Uterus (tissue), 4 donors: Measurements from ENCODE around the gene ACACB. TPM values are rescaled to one million over a fixed set of nuclear protein-coding genes. Genes with fewer than 3 reads are reported as not detected.
A peak's percentile ranks its signal among the peaks of the same experiment; 100 is the strongest.

ENCODE experiments used
- DNase-seq, 2 donors: peaks; one replicate each; pipeline ENCODE4 v3.0.0-alpha.2; 2019 to 2020
- H3K27ac ChIP-seq, 2 donors: fragments of 200-600 bp; sonication (generic); 1 replicate in 1 of 2; 2 replicates in 1 of 2; pipeline ENCODE4 v1.5.1; 2016 to 2018
- H3K27me3 ChIP-seq, 2 donors: fragments of 200-600 bp; sonication (generic); one replicate each; pipeline ENCODE4 v1.5.1; 2018 to 2019; ENCODE audit warnings: control low read depth in 1 of 2
- H3K36me3 ChIP-seq, 2 donors: fragments of 200-600 bp; sonication (generic); one replicate each; pipeline ENCODE4 v1.5.1; 2019; ENCODE audit warnings: control low read depth in 1 of 2
- H3K4me1 ChIP-seq, 2 donors: fragments of 200-600 bp; sonication (generic); one replicate each; pipeline ENCODE4 v1.5.1; 2018 to 2019; ENCODE audit warnings: control low read depth in 1 of 2
- H3K4me3 ChIP-seq, 2 donors: fragments of 200-600 bp; sonication (generic); 1 replicate in 1 of 2; 2 replicates in 1 of 2; pipeline ENCODE4 v1.5.1; 2018 to 2019; ENCODE audit warnings: mild to moderate bottlenecking in 1 of 2
- H3K9me3 ChIP-seq, 2 donors: fragments of 200-600 bp; sonication (generic); one replicate each; pipeline ENCODE4 v1.5.1; 2019; ENCODE audit warnings: control low read depth in 1 of 2
- POLR2A ChIP-seq, 2 donors: fragments of 450-650 bp; IDR thresholded peaks; one replicate each; pipeline ENCODE4 v1.6.1; 2016; ENCODE audit warnings: antibody characterized with exemption in 2 of 2, mild to moderate bottlenecking in 1 of 2, moderate library complexity in 1 of 2
- intact Hi-C: fragments of 100-400 bp; cut with DNase I; formaldehyde crosslinking; loops from one replicate; pipeline ENCODE4 v1.15.1; 2023; ENCODE audit warnings: low total_unique reads
- total RNA-seq, 4 donors: library from RNA; depleted of rRNA in 3 of 4; stranded (reverse); fragments of >200 nt in 3 of 4; gene quantifications; one replicate each; pipeline versions ENCODE4 v1.1.0 to v1.2.4, GENCODE V29; 2014 to 2023
- TF ChIP-seq, protein P1 (sequence below), 4 experiments: fragments of 200-600 bp in 2 of 4; fragments of 450-650 bp in 2 of 4; sonication (generic) in 2 of 4; IDR thresholded peaks; one replicate each; pipeline ENCODE4 v1.5.1; 2016 to 2019; ENCODE audit warnings: antibody characterized with exemption in 4 of 4, mild to moderate bottlenecking in 2 of 4, moderate library complexity in 1 of 4
- donor health status: DM: yes; HTN: yes; CAD: no.

Gene ACACB
- total RNA-seq, 4 donors from 2014 or later = 22.0 to 137 (median 97.2) TPM

DNA sequence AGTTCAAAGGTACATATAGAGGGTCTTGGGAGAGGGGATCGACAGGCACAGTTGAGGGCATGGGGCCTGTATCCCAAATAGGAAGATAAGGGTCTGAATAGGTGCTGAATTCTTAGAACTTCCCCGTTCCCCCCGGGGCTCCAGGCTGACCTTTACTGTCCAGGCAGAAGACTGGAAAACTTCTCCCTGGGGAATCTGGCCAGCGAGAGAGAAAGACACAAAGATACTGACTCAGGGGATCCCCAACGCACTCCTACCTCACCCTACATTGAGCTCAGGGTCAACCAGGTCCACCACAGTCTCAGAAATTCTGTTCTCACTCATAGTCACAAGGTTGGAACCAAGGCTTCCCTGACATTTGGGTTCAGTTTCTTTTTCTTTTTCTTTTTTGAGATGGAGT lies 46.2 kb downstream of the ACACB start:
- Histone ChIP-seq H3K27ac (peak overlapping the region in 1 of 2 donors; percentile 1), H3K36me3 (no peaks in the 10 kb centered on the region), H3K9me3 (no peaks in the 10 kb centered on the region), H3K4me1 (peaks cover 0 to 7% of the 10 kb centered on the region in 2 donors), H3K4me3 (no peak overlapping the region), H3K27me3 (no peaks in the 10 kb centered on the region)
- intact Hi-C loops = no loop called here
- DNase-seq = no peak
- no peak for TF ChIP-seq POLR2A (IDR thresholded peaks at IDR 0.05)
- TF ChIP-seq, protein P1, sequence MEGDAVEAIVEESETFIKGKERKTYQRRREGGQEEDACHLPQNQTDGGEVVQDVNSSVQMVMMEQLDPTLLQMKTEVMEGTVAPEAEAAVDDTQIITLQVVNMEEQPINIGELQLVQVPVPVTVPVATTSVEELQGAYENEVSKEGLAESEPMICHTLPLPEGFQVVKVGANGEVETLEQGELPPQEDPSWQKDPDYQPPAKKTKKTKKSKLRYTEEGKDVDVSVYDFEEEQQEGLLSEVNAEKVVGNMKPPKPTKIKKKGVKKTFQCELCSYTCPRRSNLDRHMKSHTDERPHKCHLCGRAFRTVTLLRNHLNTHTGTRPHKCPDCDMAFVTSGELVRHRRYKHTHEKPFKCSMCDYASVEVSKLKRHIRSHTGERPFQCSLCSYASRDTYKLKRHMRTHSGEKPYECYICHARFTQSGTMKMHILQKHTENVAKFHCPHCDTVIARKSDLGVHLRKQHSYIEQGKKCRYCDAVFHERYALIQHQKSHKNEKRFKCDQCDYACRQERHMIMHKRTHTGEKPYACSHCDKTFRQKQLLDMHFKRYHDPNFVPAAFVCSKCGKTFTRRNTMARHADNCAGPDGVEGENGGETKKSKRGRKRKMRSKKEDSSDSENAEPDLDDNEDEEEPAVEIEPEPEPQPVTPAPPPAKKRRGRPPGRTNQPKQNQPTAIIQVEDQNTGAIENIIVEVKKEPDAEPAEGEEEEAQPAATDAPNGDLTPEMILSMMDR (IDR thresholded peaks at IDR 0.05) = no peak

DNA sequence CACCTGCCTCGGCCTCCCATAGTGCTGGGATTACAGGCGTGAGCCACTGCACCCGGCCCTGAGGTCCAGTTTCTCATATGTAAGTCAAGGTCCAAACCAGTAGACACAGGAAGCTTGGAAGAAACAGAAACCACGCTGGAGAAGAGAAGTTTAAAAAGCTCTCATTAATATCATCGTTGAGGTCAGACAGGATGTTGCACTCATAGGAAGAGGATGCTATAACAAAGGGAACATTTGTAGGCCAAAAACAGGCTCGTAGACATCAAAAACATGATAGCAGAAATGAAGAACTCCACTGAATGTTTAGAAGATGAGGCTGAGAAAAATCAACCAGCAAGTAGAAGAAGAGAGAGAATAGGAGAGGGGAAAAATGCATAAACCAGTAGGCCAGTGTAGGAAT lies 46.8 kb downstream of the ACACB start:
- intact Hi-C loops = no loop called here
- Histone ChIP-seq H3K4me3 (no peak overlapping the region), H3K36me3 (no peaks in the 10 kb centered on the region), H3K27ac (peak overlapping the region in 1 of 2 donors; percentile 1), H3K27me3 (no peaks in the 10 kb centered on the region), H3K4me1 (peaks cover 0 to 7% of the 10 kb centered on the region in 2 donors), H3K9me3 (no peaks in the 10 kb centered on the region)
- TF ChIP-seq POLR2A (IDR thresholded peaks at IDR 0.05) = no peak
- TF ChIP-seq, protein P1 (IDR thresholded peaks at IDR 0.05) = no peak
- DNase-seq = no peak

DNA sequence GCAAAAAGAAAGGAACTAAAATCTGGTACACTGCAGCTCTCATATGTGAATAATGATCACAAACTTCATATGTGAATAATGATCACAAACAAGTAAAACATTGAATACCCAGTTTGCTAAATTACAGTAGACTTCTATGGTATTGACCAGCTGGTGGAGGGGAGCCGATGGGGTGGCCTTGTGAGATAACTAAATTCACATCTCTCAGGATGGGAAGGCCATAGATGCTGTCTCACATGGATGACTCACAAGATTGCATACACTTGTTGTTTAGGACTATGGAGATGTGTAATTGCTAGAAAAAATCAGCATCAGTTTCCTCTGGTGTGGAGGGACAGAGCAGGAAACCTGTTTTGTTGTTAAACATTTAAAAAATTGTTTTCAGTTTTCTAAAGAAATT lies 49.2 kb downstream of the ACACB start:
- no peak overlapping the region for H3K27ac ChIP-seq
- no peak for TF ChIP-seq POLR2A (IDR thresholded peaks at IDR 0.05)
- TF ChIP-seq, protein P1 (IDR thresholded peaks at IDR 0.05) = no peak
- DNase-seq = no peak
- H3K4me3 ChIP-seq = no peak overlapping the region
- no peaks in the 10 kb centered on the region for H3K27me3 ChIP-seq
- no peaks in the 10 kb centered on the region for H3K9me3 ChIP-seq
- H3K36me3 ChIP-seq = no peaks in the 10 kb centered on the region
- peaks cover 0 to 3% of the 10 kb centered on the region in 2 donors for H3K4me1 ChIP-seq
- intact Hi-C loops = no loop called here

DNA sequence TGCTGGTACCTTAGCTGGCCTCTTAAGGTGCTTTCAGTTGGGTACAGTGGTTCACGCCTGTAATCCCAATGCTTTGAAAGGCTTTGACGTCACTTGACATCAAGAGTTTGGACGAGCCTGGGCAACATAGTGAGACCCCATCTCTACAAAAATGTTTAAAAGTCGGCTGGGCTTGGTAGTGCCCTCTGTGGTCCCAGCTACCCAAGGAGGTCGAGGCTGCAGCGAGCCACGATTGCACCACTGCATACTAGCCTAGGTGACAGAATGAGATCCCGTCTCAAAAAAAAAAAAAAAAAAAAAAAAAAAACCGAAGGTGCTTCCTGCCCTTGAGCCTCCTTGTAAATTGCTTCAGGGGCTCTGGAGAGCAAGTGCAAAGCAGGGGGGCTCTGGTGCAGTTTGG lies 50.0 kb downstream of the ACACB start:
- Histone ChIP-seq H3K4me1 (no peaks in the 10 kb centered on the region), H3K27ac (no peak overlapping the region), H3K27me3 (no peaks in the 10 kb centered on the region), H3K9me3 (no peaks in the 10 kb centered on the region), H3K36me3 (no peaks in the 10 kb centered on the region), H3K4me3 (no peak overlapping the region)
- no peak for DNase-seq
- intact Hi-C loops = no loop called here
- TF ChIP-seq POLR2A (IDR thresholded peaks at IDR 0.05) = no peak
- TF ChIP-seq, protein P1 (IDR thresholded peaks at IDR 0.05) = no peak

DNA sequence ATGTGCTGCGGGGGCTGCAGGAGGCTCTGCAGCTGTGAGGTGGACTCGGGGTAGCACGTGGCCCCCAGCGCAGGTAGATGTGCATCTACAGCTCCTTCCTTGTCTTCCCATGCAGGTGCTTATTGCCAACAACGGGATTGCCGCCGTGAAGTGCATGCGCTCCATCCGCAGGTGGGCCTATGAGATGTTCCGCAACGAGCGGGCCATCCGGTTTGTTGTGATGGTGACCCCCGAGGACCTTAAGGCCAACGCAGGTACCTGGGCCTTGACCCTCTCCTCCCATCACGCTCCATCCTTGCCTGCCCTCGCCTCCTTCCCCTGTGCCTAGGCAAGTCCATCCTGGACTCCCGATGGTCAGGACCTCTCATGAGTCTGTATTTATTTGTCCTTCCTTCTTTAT lies 51.4 kb downstream of the ACACB start:
- TF ChIP-seq POLR2A (IDR thresholded peaks at IDR 0.05) = no peak
- TF ChIP-seq, protein P1 (IDR thresholded peaks at IDR 0.05) = no peak
- H3K4me1 ChIP-seq = no peaks in the 10 kb centered on the region
- intact Hi-C loops = no loop called here
- H3K27me3 ChIP-seq = no peaks in the 10 kb centered on the region
- peak overlapping the region; percentile 52 to 55 for H3K27ac ChIP-seq
- H3K36me3 ChIP-seq = no peaks in the 10 kb centered on the region
- no peak for DNase-seq
- H3K4me3 ChIP-seq = no peak overlapping the region
- no peaks in the 10 kb centered on the region for H3K9me3 ChIP-seq
